Measurements from ENCODE around the gene PPP2R5E.
"Not testable (repeated sequence)": the region's sequence is repeated elsewhere in the genome, so short reads cannot be mapped to it uniquely, and the experiment has no call there.

The PPP2R5E gene

GRCh38 chr14:63547798-63548335, 4.7 kb upstream of the PPP2R5E start:
- H3K27ac ChIP-seq (ENCODE audit: low read depth, low read length): no peak overlapping the region
- H3K79me2 ChIP-seq (ENCODE audit: control insufficient read depth, insufficient read depth, low read length, unreplicated experiment): peaks cover under 1% of the 10 kb centered on the region
- no peaks in the 10 kb centered on the region for H3K27me3 ChIP-seq (ENCODE audit: insufficient read depth, low read length)
- no peaks in the 10 kb centered on the region for H3K36me3 ChIP-seq (ENCODE audit: insufficient read depth, low read length)
- H3K4me3 ChIP-seq (ENCODE audit: low read depth, low read length): no peak overlapping the region
- H3K4me1 ChIP-seq (ENCODE audit: control insufficient read depth, insufficient read depth, low read length, unreplicated experiment): peaks cover 16% of the 10 kb centered on the region
- H2AFZ ChIP-seq (ENCODE audit: low read length, unreplicated experiment): no peak overlapping the region

GRCh38 chr14:63545431-63545830, 2.3 kb upstream of the PPP2R5E start:
- no peak overlapping the region for H3K27ac ChIP-seq (ENCODE audit: low read depth, low read length)
- H3K27me3 ChIP-seq (ENCODE audit: insufficient read depth, low read length): no peaks in the 10 kb centered on the region
- no peak overlapping the region for H2AFZ ChIP-seq (ENCODE audit: low read length, unreplicated experiment)
- H3K4me1 ChIP-seq (ENCODE audit: control insufficient read depth, insufficient read depth, low read length, unreplicated experiment): peaks cover 15% of the 10 kb centered on the region
- no peaks in the 10 kb centered on the region for H3K36me3 ChIP-seq (ENCODE audit: insufficient read depth, low read length)
- H3K79me2 ChIP-seq (ENCODE audit: control insufficient read depth, insufficient read depth, low read length, unreplicated experiment): peaks cover 24% of the 10 kb centered on the region
- no peak overlapping the region for H3K4me3 ChIP-seq (ENCODE audit: low read depth, low read length)

GRCh38 chr14:63544591-63545299, 1.6 kb upstream of the PPP2R5E start:
- H3K4me3 ChIP-seq (ENCODE audit: low read depth, low read length): peak overlapping the region; percentile 89
- H3K36me3 ChIP-seq (ENCODE audit: insufficient read depth, low read length): peaks cover under 1% of the 10 kb centered on the region; the same call in 1 of the 2 replicates
- no peaks in the 10 kb centered on the region for H3K27me3 ChIP-seq (ENCODE audit: insufficient read depth, low read length)
- peak overlapping the region; percentile 93 for H2AFZ ChIP-seq (ENCODE audit: low read length, unreplicated experiment)
- no peak overlapping the region for H3K27ac ChIP-seq (ENCODE audit: low read depth, low read length)
- H3K79me2 ChIP-seq (ENCODE audit: control insufficient read depth, insufficient read depth, low read length, unreplicated experiment): peaks cover 31% of the 10 kb centered on the region
- H3K4me1 ChIP-seq (ENCODE audit: control insufficient read depth, insufficient read depth, low read length, unreplicated experiment): peaks cover 15% of the 10 kb centered on the region

- peak overlapping the region; percentile 6; the same call in 1 of the 2 replicates for H3K27ac ChIP-seq (ENCODE audit: low read depth, low read length)
- peaks cover 15% of the 10 kb centered on the region for H3K4me1 ChIP-seq (ENCODE audit: control insufficient read depth, insufficient read depth, low read length, unreplicated experiment)
- peak overlapping the region; percentile 93 for H2AFZ ChIP-seq (ENCODE audit: low read length, unreplicated experiment)
- peak overlapping the region; percentile 89 for H3K4me3 ChIP-seq (ENCODE audit: low read depth, low read length)
- H3K36me3 ChIP-seq (ENCODE audit: insufficient read depth, low read length): peaks cover 9% of the 10 kb centered on the region; the same call in 1 of the 2 replicates
- no peaks in the 10 kb centered on the region for H3K27me3 ChIP-seq (ENCODE audit: insufficient read depth, low read length)
- peaks cover 37% of the 10 kb centered on the region for H3K79me2 ChIP-seq (ENCODE audit: control insufficient read depth, insufficient read depth, low read length, unreplicated experiment)
Measured at GRCh38 chr14:63543826-63544406, 739 bp upstream of the PPP2R5E start.

- Histone ChIP-seq H3K27ac (ENCODE audit: low read depth, low read length) (peak overlapping the region; percentile 29; the same call in 1 of the 2 replicates), H3K27me3 (ENCODE audit: insufficient read depth, low read length) (no peaks in the 10 kb centered on the region), H2AFZ (ENCODE audit: low read length, unreplicated experiment) (peak overlapping the region; percentile 72), H3K79me2 (ENCODE audit: control insufficient read depth, insufficient read depth, low read length, unreplicated experiment) (peaks cover 44% of the 10 kb centered on the region), H3K4me3 (ENCODE audit: low read depth, low read length) (peak overlapping the region; percentile 89), H3K36me3 (ENCODE audit: insufficient read depth, low read length) (peaks cover 18% of the 10 kb centered on the region), H3K4me1 (ENCODE audit: control insufficient read depth, insufficient read depth, low read length, unreplicated experiment) (peaks cover 15% of the 10 kb centered on the region)
Measured at GRCh38 chr14:63542231-63542999, 762 bp downstream of the PPP2R5E start.

GRCh38 chr14:63535918-63536317, 7.3 kb downstream of the PPP2R5E start:
- Histone ChIP-seq H3K27me3 (ENCODE audit: insufficient read depth, low read length) (no peaks in the 10 kb centered on the region), H3K36me3 (ENCODE audit: insufficient read depth, low read length) (peaks cover 29% of the 10 kb centered on the region), H2AFZ (ENCODE audit: low read length, unreplicated experiment) (no peak overlapping the region), H3K27ac (ENCODE audit: low read depth, low read length) (no peak overlapping the region), H3K4me3 (ENCODE audit: low read depth, low read length) (no peak overlapping the region), H3K4me1 (ENCODE audit: control insufficient read depth, insufficient read depth, low read length, unreplicated experiment) (peaks cover 3% of the 10 kb centered on the region), H3K79me2 (ENCODE audit: control insufficient read depth, insufficient read depth, low read length, unreplicated experiment) (peaks cover 73% of the 10 kb centered on the region)

GRCh38 chr14:63533474-63533873, 9.7 kb downstream of the PPP2R5E start:
- no peak overlapping the region for H3K27ac ChIP-seq (ENCODE audit: low read depth, low read length)
- H3K4me1 ChIP-seq (ENCODE audit: control insufficient read depth, insufficient read depth, low read length, unreplicated experiment): no peaks in the 10 kb centered on the region
- peaks cover 17% of the 10 kb centered on the region; the same call in 1 of the 2 replicates for H3K36me3 ChIP-seq (ENCODE audit: insufficient read depth, low read length)
- H3K27me3 ChIP-seq (ENCODE audit: insufficient read depth, low read length): no peaks in the 10 kb centered on the region
- H3K79me2 ChIP-seq (ENCODE audit: control insufficient read depth, insufficient read depth, low read length, unreplicated experiment): peaks cover 56% of the 10 kb centered on the region
- H3K4me3 ChIP-seq (ENCODE audit: low read depth, low read length): no peak overlapping the region
- no peak overlapping the region for H2AFZ ChIP-seq (ENCODE audit: low read length, unreplicated experiment)

- Histone ChIP-seq H3K27ac (ENCODE audit: low read depth, low read length) (no peak overlapping the region), H3K79me2 (ENCODE audit: control insufficient read depth, insufficient read depth, low read length, unreplicated experiment) (peaks cover 29% of the 10 kb centered on the region), H3K4me1 (ENCODE audit: control insufficient read depth, insufficient read depth, low read length, unreplicated experiment) (no peaks in the 10 kb centered on the region), H3K36me3 (ENCODE audit: insufficient read depth, low read length) (peaks cover 4% of the 10 kb centered on the region; the same call in 1 of the 2 replicates), H3K27me3 (ENCODE audit: insufficient read depth, low read length) (no peaks in the 10 kb centered on the region), H2AFZ (ENCODE audit: low read length, unreplicated experiment) (no peak overlapping the region), H3K4me3 (ENCODE audit: low read depth, low read length) (no peak overlapping the region)
Measured at GRCh38 chr14:63524537-63525155, 18.5 kb downstream of the PPP2R5E start.

DNA sequence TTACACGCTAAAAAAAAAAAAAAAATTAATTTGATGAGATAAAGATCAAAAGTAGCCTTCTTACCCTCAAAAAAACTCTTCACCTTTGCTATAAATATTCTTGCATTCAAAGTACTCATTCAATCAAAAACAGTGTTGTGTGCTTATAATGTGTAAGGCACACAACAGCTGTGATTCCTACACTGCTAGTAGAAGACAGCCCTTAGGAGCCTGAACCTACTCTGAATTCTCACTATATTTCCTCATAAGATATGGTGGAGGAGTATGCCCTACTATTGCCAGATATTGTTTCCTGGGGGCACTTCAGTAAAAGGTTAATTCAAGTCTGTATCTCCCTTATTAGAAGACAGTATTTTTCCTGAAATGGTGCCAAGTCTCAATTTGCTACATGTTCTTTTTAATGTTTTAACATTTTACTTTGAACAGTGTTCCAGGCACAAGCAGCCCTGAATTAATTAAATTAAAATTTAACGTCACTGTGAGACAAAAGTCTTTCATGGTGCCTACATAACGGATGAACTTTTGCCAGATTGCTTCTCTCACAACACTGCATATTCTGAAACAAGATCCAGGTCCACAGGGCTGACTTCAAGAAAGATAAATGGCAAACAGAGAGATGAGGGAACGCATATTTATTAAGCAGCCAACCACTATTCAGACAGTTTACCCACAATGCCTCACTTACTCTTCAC, 19.3 kb downstream of the PPP2R5E start:
- H2AFZ ChIP-seq (ENCODE audit: low read length, unreplicated experiment): no peak overlapping the region
- peaks cover 29% of the 10 kb centered on the region for H3K79me2 ChIP-seq (ENCODE audit: control insufficient read depth, insufficient read depth, low read length, unreplicated experiment)
- no peaks in the 10 kb centered on the region for H3K4me1 ChIP-seq (ENCODE audit: control insufficient read depth, insufficient read depth, low read length, unreplicated experiment)
- H3K27ac ChIP-seq (ENCODE audit: low read depth, low read length): no peak overlapping the region
- H3K27me3 ChIP-seq (ENCODE audit: insufficient read depth, low read length): no peaks in the 10 kb centered on the region
- peaks cover 4% of the 10 kb centered on the region; the same call in 1 of the 2 replicates for H3K36me3 ChIP-seq (ENCODE audit: insufficient read depth, low read length)
- no peak overlapping the region for H3K4me3 ChIP-seq (ENCODE audit: low read depth, low read length)

GRCh38 chr14:63522511-63522910, 20.7 kb downstream of the PPP2R5E start:
- not testable (repeated sequence) for H3K4me1 ChIP-seq (ENCODE audit: control insufficient read depth, insufficient read depth, low read length, unreplicated experiment)

More at GRCh38 chr14:63522511-63522910, 20.7 kb downstream of the PPP2R5E start:
- not testable (repeated sequence) for H3K4me3 ChIP-seq (ENCODE audit: low read depth, low read length); H3K36me3 ChIP-seq (ENCODE audit: insufficient read depth, low read length); H3K27me3 ChIP-seq (ENCODE audit: insufficient read depth, low read length); H3K27ac ChIP-seq (ENCODE audit: low read depth, low read length); H2AFZ ChIP-seq (ENCODE audit: low read length, unreplicated experiment)
- H3K79me2 ChIP-seq (ENCODE audit: control insufficient read depth, insufficient read depth, low read length, unreplicated experiment): peaks cover 33% of the 10 kb centered on the region

Data from ACC112 (cell line).